K562 (cell line): ENCODE measurements around the gene IQCC. TPM values are rescaled to one million over a fixed set of nuclear protein-coding genes. Genes with fewer than 3 reads are reported as not detected.

Experiments
- AFF4 ChIP-seq: sonication (generic); formaldehyde crosslinking; IDR thresholded peaks from 2 replicates; pipeline ENCODE4 v1.8.0; 2023; ENCODE audit warnings: mild to moderate bottlenecking, missing genetic modification reagents
- CHD1 ChIP-seq: fragments of 200-600 bp; sonication (generic); IDR thresholded peaks from one replicate; pipeline ENCODE4 v1.6.1; 2012; ENCODE audit warnings: mild to moderate bottlenecking, moderate library complexity, low read length, inconsistent platforms
- KDM2B ChIP-seq: fragments of 250-450 bp; sonication (Bioruptor Pico); IDR thresholded peaks from 2 replicates; pipeline ENCODE4 v1.8.0; 2021; ENCODE audit warnings: mild to moderate bottlenecking, moderate library complexity
- MCM2 ChIP-seq: fragments of 450-650 bp; IDR thresholded peaks from 2 replicates; pipeline ENCODE4 v1.6.1; 2017; ENCODE audit warnings: low read depth, mild to moderate bottlenecking
- PBX2 ChIP-seq, 2 experiments: IDR thresholded peaks in 1 of 2; conservative IDR thresholded peaks in 1 of 2; 2 replicates each; pipeline ENCODE4 v1.6.1; 2016; ENCODE audit warnings: low read depth in 2 of 2, mild to moderate bottlenecking in 1 of 2, missing compliant biosample characterization in 1 of 2, missing genetic modification characterization in 1 of 2, moderate library complexity in 1 of 2
- ZKSCAN3 ChIP-seq: fragments of 250-450 bp; sonication (Bioruptor Pico); IDR thresholded peaks from 2 replicates; pipeline ENCODE4 v1.4.0; 2020
- ZNF717 ChIP-seq: fragments of 250-450 bp; sonication (Bioruptor Pico); IDR thresholded peaks from 2 replicates; pipeline ENCODE4 v1.5.0; 2021
- polyA plus RNA-seq, 8 experiments: library from polyadenylated mRNA; depleted of rRNA in 4 of 8; stranded (reverse) in 5 of 8; unstranded in 3 of 8; fragments of >200 nt; fragmentation: Nextera tagmentation in 2 of 8; fragmentation: Illumina TruSeq in 1 of 8; extraction: Ambion mirVana in 2 of 8; extraction: Trizol in 1 of 8; gene quantifications; 2 replicates each; pipeline versions ENCODE4 v1.2.1 to v1.2.3, GENCODE V29; 2011 to 2014; ENCODE audit warnings: inconsistent platforms in 1 of 8, missing spikeins in 1 of 8
- total RNA-seq, 7 experiments: library from RNA; depleted of rRNA in 6 of 7; stranded (reverse); fragments of >200 nt in 6 of 7; fragmentation: Illumina TruSeq in 2 of 7; extraction: Trizol in 2 of 7; gene quantifications; 2 replicates each; pipeline versions ENCODE4 v1.2.1 to v1.2.3, GENCODE V29; 2011 to 2021; ENCODE audit warnings: low replicate concordance in 1 of 7
- TF ChIP-seq, protein P1 (sequence below): sonication (generic); formaldehyde crosslinking; IDR thresholded peaks from 2 replicates; pipeline ENCODE4 v1.8.0; 2022; ENCODE audit warnings: mild to moderate bottlenecking, missing genetic modification reagents
- TF ChIP-seq, protein P2 (sequence below): sonication (generic); formaldehyde crosslinking; IDR thresholded peaks from 2 replicates; pipeline ENCODE4 v1.8.0; 2023; ENCODE audit warnings: missing genetic modification reagents, mild to moderate bottlenecking, borderline replicate concordance

IQCC gene
- total and polyA plus RNA-seq, 9 of the 15 experiments (the other 6 are each of a cell fraction or from before 2014, with no cell fraction given), result 8.1 to 16.5 (median 10.7) TPM

DNA sequence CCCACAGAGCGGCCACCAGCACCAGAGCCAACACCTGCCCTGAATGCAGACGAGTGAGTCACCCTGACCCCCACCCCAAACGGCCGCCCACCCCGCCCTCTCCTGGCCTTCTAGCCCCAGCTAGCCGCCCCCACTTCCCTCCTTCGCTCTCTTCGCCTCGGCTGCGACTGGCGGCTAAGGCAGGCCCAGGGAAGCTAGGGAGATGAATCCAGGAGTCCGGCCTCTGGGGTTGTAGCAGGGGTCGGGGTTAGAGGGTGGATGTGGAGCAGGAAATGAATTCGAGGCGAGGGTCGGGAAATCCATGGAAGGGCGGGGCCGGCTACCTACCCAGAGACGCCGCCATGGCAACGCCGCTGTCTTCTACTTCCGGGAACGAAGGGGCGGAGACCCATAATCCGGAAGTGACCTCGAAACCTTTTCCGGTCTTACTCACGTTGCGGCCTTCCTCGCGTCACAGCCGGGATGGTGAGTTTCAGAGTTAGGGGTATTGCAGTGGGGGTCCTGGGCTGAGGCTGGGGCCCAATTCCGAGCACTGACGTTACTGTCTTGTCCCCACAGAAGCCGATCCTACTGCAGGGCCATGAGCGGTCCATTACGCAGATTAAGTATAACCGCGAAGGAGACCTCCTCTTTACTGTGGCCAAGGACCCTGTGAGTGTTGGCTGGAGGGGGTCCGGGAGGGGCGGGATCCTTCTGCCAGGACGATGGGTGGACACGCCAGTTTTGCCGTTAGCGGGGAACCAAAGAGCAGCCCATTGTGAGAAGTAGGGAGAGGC lies 16.7 kb downstream of the IQCC start, which contains the start of the genes EIF3I and TMEM234 (continued):
- peak; percentile 59; the same call in 1 of the 2 replicates for TF ChIP-seq AFF4 (CRISPR knock-in tag)
- peak; percentile 13; the same call in 1 of the 2 replicates for TF ChIP-seq PBX2 (CRISPR knock-in tag; IDR thresholded peaks at IDR 0.05; ENCODE audit: low read depth)
- no peak for TF ChIP-seq PBX2 (tag; conservative IDR thresholded peaks at IDR 0.05; ENCODE audit: low read depth)
- no peak for TF ChIP-seq KDM2B (CRISPR knock-in tag)
- no peak for TF ChIP-seq ZNF717 (CRISPR knock-in tag)
- TF ChIP-seq, protein P1, sequence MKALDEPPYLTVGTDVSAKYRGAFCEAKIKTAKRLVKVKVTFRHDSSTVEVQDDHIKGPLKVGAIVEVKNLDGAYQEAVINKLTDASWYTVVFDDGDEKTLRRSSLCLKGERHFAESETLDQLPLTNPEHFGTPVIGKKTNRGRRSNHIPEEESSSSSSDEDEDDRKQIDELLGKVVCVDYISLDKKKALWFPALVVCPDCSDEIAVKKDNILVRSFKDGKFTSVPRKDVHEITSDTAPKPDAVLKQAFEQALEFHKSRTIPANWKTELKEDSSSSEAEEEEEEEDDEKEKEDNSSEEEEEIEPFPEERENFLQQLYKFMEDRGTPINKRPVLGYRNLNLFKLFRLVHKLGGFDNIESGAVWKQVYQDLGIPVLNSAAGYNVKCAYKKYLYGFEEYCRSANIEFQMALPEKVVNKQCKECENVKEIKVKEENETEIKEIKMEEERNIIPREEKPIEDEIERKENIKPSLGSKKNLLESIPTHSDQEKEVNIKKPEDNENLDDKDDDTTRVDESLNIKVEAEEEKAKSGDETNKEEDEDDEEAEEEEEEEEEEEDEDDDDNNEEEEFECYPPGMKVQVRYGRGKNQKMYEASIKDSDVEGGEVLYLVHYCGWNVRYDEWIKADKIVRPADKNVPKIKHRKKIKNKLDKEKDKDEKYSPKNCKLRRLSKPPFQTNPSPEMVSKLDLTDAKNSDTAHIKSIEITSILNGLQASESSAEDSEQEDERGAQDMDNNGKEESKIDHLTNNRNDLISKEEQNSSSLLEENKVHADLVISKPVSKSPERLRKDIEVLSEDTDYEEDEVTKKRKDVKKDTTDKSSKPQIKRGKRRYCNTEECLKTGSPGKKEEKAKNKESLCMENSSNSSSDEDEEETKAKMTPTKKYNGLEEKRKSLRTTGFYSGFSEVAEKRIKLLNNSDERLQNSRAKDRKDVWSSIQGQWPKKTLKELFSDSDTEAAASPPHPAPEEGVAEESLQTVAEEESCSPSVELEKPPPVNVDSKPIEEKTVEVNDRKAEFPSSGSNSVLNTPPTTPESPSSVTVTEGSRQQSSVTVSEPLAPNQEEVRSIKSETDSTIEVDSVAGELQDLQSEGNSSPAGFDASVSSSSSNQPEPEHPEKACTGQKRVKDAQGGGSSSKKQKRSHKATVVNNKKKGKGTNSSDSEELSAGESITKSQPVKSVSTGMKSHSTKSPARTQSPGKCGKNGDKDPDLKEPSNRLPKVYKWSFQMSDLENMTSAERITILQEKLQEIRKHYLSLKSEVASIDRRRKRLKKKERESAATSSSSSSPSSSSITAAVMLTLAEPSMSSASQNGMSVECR, result peak; percentile 74
- TF ChIP-seq, protein P2, sequence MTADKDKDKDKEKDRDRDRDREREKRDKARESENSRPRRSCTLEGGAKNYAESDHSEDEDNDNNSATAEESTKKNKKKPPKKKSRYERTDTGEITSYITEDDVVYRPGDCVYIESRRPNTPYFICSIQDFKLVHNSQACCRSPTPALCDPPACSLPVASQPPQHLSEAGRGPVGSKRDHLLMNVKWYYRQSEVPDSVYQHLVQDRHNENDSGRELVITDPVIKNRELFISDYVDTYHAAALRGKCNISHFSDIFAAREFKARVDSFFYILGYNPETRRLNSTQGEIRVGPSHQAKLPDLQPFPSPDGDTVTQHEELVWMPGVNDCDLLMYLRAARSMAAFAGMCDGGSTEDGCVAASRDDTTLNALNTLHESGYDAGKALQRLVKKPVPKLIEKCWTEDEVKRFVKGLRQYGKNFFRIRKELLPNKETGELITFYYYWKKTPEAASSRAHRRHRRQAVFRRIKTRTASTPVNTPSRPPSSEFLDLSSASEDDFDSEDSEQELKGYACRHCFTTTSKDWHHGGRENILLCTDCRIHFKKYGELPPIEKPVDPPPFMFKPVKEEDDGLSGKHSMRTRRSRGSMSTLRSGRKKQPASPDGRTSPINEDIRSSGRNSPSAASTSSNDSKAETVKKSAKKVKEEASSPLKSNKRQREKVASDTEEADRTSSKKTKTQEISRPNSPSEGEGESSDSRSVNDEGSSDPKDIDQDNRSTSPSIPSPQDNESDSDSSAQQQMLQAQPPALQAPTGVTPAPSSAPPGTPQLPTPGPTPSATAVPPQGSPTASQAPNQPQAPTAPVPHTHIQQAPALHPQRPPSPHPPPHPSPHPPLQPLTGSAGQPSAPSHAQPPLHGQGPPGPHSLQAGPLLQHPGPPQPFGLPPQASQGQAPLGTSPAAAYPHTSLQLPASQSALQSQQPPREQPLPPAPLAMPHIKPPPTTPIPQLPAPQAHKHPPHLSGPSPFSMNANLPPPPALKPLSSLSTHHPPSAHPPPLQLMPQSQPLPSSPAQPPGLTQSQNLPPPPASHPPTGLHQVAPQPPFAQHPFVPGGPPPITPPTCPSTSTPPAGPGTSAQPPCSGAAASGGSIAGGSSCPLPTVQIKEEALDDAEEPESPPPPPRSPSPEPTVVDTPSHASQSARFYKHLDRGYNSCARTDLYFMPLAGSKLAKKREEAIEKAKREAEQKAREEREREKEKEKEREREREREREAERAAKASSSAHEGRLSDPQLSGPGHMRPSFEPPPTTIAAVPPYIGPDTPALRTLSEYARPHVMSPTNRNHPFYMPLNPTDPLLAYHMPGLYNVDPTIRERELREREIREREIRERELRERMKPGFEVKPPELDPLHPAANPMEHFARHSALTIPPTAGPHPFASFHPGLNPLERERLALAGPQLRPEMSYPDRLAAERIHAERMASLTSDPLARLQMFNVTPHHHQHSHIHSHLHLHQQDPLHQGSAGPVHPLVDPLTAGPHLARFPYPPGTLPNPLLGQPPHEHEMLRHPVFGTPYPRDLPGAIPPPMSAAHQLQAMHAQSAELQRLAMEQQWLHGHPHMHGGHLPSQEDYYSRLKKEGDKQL (CRISPR knock-in tag), result no peak
- TF ChIP-seq ZKSCAN3 (CRISPR knock-in tag), result no peak
- TF ChIP-seq MCM2, result no peak
- TF ChIP-seq CHD1, result peak; percentile 3
